HG03469 (cell line): ENCODE results near the gene RFESD.
"Not testable (repeated sequence)": the region's sequence is repeated elsewhere in the genome, so short reads cannot be mapped to it uniquely, and the experiment has no call there.

ENCODE experiments used
- ATAC-seq: cut with Tn5 transposase; IDR thresholded peaks from one replicate; pipeline ENCODE4 v1.9.1; 2021; ENCODE audit warnings: mild to moderate bottlenecking, moderate library complexity, moderate number of reproducible peaks; ENCODE audit not compliant: unreplicated experiment

The RFESD gene

GRCh38 chr5:95627971-95628810 lies 18.4 kb upstream of the RFESD start:
- no peak for ATAC-seq

GRCh38 chr5:95628933-95629332 lies 17.6 kb upstream of the RFESD start:
- no peak for ATAC-seq

GRCh38 chr5:95630394-95630917 lies 16.1 kb upstream of the RFESD start:
- ATAC-seq, result no peak

- no peak for ATAC-seq
Measured at GRCh38 chr5:95631255-95631958, 15.2 kb upstream of the RFESD start.

GRCh38 chr5:95631991-95632675 lies 14.4 kb upstream of the RFESD start:
- ATAC-seq, result peak; percentile 88

GRCh38 chr5:95632942-95633341 lies 13.6 kb upstream of the RFESD start:
- ATAC-seq, result not testable (repeated sequence)

GRCh38 chr5:95633671-95634070 lies 12.9 kb upstream of the RFESD start:
- no peak for ATAC-seq

- ATAC-seq, result no peak
Measured at GRCh38 chr5:95634081-95634480, 12.5 kb upstream of the RFESD start.

- no peak for ATAC-seq
Measured at GRCh38 chr5:95638632-95639031, 7.9 kb upstream of the RFESD start.

GRCh38 chr5:95641741-95642220 lies 4.8 kb upstream of the RFESD start:
- ATAC-seq, result no peak

- no peak for ATAC-seq
Measured at GRCh38 chr5:95643152-95643551, 3.4 kb upstream of the RFESD start.

- ATAC-seq, result no peak
Measured at GRCh38 chr5:95644351-95645042, 2.1 kb upstream of the RFESD start.

- not testable (repeated sequence) for ATAC-seq
Measured at GRCh38 chr5:95646226-95646568, 380 bp upstream of the RFESD start.

- ATAC-seq, result no peak
Measured at GRCh38 chr5:95647886-95648860, 1.6 kb downstream of the RFESD start.

GRCh38 chr5:95649274-95649673 lies 2.7 kb downstream of the RFESD start:
- ATAC-seq, result no peak

- ATAC-seq, result no peak
Measured at GRCh38 chr5:95649842-95650620, 3.5 kb downstream of the RFESD start.

GRCh38 chr5:95652849-95653248 lies 6.3 kb downstream of the RFESD start:
- ATAC-seq, result no peak

- ATAC-seq, result no peak
Measured at GRCh38 chr5:95654196-95654595, 7.6 kb downstream of the RFESD start.

- ATAC-seq, result no peak
Measured at GRCh38 chr5:95655575-95655974, 9.0 kb downstream of the RFESD start.
